Measurements from ENCODE around the gene PARD3.

DNA sequence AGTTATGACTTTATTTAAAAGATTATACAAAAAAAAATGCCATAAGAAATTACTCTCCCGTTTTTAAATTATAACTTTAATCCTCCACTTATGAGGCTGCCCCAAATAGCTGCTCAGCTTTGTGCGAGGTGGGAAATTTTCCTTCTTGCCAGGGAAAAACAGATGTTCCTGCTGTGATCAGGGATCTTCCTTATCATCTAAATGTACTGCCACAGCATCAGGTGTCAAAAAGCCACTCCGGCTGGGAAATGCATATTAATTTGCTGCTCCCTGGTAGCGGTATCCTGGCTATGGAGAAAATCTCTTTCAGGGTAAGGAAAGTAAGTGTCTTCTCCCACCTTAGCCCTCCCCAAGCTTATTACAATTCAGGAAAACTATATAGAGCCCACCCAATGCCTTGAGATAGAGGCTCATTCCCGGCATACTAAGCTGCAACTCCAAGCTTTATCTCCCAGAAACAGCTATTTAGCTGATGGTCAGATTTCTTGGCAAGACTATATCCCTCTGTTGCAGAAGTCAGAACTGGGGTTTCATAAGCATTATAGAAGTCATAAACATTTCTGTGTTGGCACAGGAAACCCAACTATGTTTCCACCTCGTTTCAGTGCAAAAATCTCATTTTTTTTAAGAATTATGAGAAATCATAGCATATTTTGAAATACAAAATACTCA lies 360.4 kb downstream of the PARD3 start:
- TF ChIP-seq, protein P1, sequence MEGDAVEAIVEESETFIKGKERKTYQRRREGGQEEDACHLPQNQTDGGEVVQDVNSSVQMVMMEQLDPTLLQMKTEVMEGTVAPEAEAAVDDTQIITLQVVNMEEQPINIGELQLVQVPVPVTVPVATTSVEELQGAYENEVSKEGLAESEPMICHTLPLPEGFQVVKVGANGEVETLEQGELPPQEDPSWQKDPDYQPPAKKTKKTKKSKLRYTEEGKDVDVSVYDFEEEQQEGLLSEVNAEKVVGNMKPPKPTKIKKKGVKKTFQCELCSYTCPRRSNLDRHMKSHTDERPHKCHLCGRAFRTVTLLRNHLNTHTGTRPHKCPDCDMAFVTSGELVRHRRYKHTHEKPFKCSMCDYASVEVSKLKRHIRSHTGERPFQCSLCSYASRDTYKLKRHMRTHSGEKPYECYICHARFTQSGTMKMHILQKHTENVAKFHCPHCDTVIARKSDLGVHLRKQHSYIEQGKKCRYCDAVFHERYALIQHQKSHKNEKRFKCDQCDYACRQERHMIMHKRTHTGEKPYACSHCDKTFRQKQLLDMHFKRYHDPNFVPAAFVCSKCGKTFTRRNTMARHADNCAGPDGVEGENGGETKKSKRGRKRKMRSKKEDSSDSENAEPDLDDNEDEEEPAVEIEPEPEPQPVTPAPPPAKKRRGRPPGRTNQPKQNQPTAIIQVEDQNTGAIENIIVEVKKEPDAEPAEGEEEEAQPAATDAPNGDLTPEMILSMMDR (IDR thresholded peaks at IDR 0.05), result no peak
- TF ChIP-seq POLR2A (IDR thresholded peaks at IDR 0.05), result no peak

Measured in Peyer's patch (tissue), 4 donors.